NCI-H2196 (cell line): ENCODE results near the gene SNX19.

Source experiments
- DNase-seq: peaks from one replicate; lab custom pipeline; 2025; ENCODE audit not compliant: unreplicated experiment; lab: John Stamatoyannopoulos, UW

Gene SNX19

GRCh38 chr11:130848361-130849214 lies 67.7 kb downstream of the SNX19 start:
- DNase-seq, result no peak

GRCh38 chr11:130847517-130847916 lies 68.8 kb downstream of the SNX19 start:
- no peak for DNase-seq

- DNase-seq, result no peak
These were observed 69.7 kb downstream of the SNX19 start for GRCh38 chr11:130846606-130847005.

GRCh38 chr11:130842001-130842400 lies 74.3 kb downstream of the SNX19 start:
- no peak for DNase-seq

- DNase-seq, result no peak
These were observed 75.6 kb downstream of the SNX19 start for GRCh38 chr11:130840679-130841078.

- no peak for DNase-seq
These were observed 76.2 kb downstream of the SNX19 start for GRCh38 chr11:130839981-130840666.

GRCh38 chr11:130837194-130837593 lies 79.1 kb downstream of the SNX19 start:
- DNase-seq, result no peak

- DNase-seq, result no peak
These were observed 81.4 kb downstream of the SNX19 start for GRCh38 chr11:130834886-130835285.

GRCh38 chr11:130832566-130833425 lies 83.5 kb downstream of the SNX19 start:
- no peak for DNase-seq

GRCh38 chr11:130831976-130832375 lies 84.3 kb downstream of the SNX19 start:
- DNase-seq, result no peak

- peak; percentile 40 for DNase-seq
These were observed 84.8 kb downstream of the SNX19 start for GRCh38 chr11:130831506-130831905.

GRCh38 chr11:130830566-130830965 lies 85.7 kb downstream of the SNX19 start:
- no peak for DNase-seq

- no peak for DNase-seq
These were observed 86.3 kb downstream of the SNX19 start for GRCh38 chr11:130829920-130830511.

- DNase-seq, result no peak
These were observed 87.5 kb downstream of the SNX19 start for GRCh38 chr11:130828741-130829140.

GRCh38 chr11:130827451-130828377 lies 88.6 kb downstream of the SNX19 start:
- DNase-seq, result peak; percentile 5

GRCh38 chr11:130826572-130826971 lies 89.7 kb downstream of the SNX19 start:
- no peak for DNase-seq

- DNase-seq, result no peak
These were observed 90.3 kb downstream of the SNX19 start for GRCh38 chr11:130825983-130826382.

- no peak for DNase-seq
These were observed 90.7 kb downstream of the SNX19 start for GRCh38 chr11:130825561-130825960.
